ENCODE data around the gene STRN4. TPM values are rescaled to one million over a fixed set of nuclear protein-coding genes. Genes with fewer than 3 reads are reported as not detected.

Gene STRN4
- total RNA-seq, 1 experiment from 2014 or later: 143 TPM

- Histone ChIP-seq H3K23me2 (ENCODE audit: insufficient read length, low read depth, low read length, poor library complexity, severe bottlenecking) (no peaks in the 10 kb centered on the region), H3K23ac (ENCODE audit: insufficient read length, low read depth, low read length) (no peak overlapping the region), H2BK120ac (ENCODE audit: low read depth, low read length, poor library complexity, severe bottlenecking) (no peak overlapping the region), H3K27ac (ENCODE audit: insufficient read length, low read depth, low read length) (no peak overlapping the region), H3K9ac (ENCODE audit: extremely low read depth, insufficient read length, low read length) (no peak overlapping the region), H3K18ac (ENCODE audit: insufficient read length, low read depth, low read length) (no peak overlapping the region), H4K20me1 (ENCODE audit: control insufficient read depth, insufficient read depth, insufficient read length) (peaks cover 4% of the 10 kb centered on the region), H4K8ac (replicated peaks; ENCODE audit: insufficient read length, low read depth, low read length) (no peak overlapping the region), H3K79me2 (ENCODE audit: insufficient read depth, low read length) (no peaks in the 10 kb centered on the region; the same call in 1 of the 2 replicates), H3K14ac (ENCODE audit: insufficient read depth, low read length) (no peak overlapping the region), H2AK5ac (ENCODE audit: insufficient read length, low read length) (no peak overlapping the region), H2BK5ac (ENCODE audit: insufficient read length, low read length) (no peak overlapping the region), H3K27me3 (ENCODE audit: insufficient read depth, low read length) (no peaks in the 10 kb centered on the region), H3K9me3 (ENCODE audit: control insufficient read depth, low read depth, low read length) (no peaks in the 10 kb centered on the region), H3K79me1 (ENCODE audit: insufficient read depth, low read depth, low read length, poor library complexity, severe bottlenecking) (no peaks in the 10 kb centered on the region), H3K56ac (ENCODE audit: insufficient read length, low read depth, low read length) (no peak overlapping the region), H3K4me2 (ENCODE audit: insufficient read depth, insufficient read length, low read length) (no peak overlapping the region), H2AFZ (ENCODE audit: low read length) (no peak overlapping the region), H2BK15ac (ENCODE audit: low read depth, low read length) (no peak overlapping the region), H4K5ac (ENCODE audit: insufficient read length, low read depth, low read length) (no peak overlapping the region), H3K4ac (ENCODE audit: low read depth, low read length) (no peak overlapping the region), H4K91ac (ENCODE audit: insufficient read length, low read depth, low read length) (no peak overlapping the region), H3K4me1 (ENCODE audit: insufficient read depth, low read length) (no peaks in the 10 kb centered on the region), H3T11ph (ENCODE audit: low read length) (no peak overlapping the region), H2BK20ac (ENCODE audit: low read depth, low read length, poor library complexity, severe bottlenecking) (no peak overlapping the region), H2BK12ac (ENCODE audit: insufficient read length, low read depth, low read length) (no peak overlapping the region)
- Mint-ChIP-seq H3K4me3 (no peak overlapping the region), H3K27me3 (ENCODE audit: low read depth) (no peaks in the 10 kb centered on the region; the same call in 1 of the 2 replicates), H3K4me1 (peaks cover 6 to 10% of the 10 kb centered on the region in 2 experiments; a peak in 3 of 4 replicates), H3K9me3 (no peaks in the 10 kb centered on the region), H3K36me3 (ENCODE audit: insufficient read depth in 1 of 3, low read depth in 3 of 3) (peaks cover 42 to 83% (median 80%) of the 10 kb centered on the region in 3 experiments; a peak in 6 of 7 replicates), H3K27ac (peak overlapping the region; percentile 56 to 87 (median 84); a peak in 5 of 7 replicates)
- WGBS (ENCODE audit: extremely low coverage, insufficient read length, low lambda C conversion rate): no CpG with 5 or more reads among the region's 28 CpGs
- DNase-seq: no peak
- TF ChIP-seq CTCF (conservative IDR thresholded peaks at IDR 0.05): no peak
These were observed 13.9 kb downstream of the STRN4 start for GRCh38 chr19:46732172-46732938.
